Neural cell (in vitro differentiated cells): ENCODE results near the gene WDR89. TPM values are rescaled to one million over a fixed set of nuclear protein-coding genes. Genes with fewer than 3 reads are reported as not detected.

Experiments used
- H2AFZ ChIP-seq: fragments of 200-600, 300-800 bp; sonication (generic), shearing (Covaris generic); 2 replicates; pipeline ENCODE4 v1.6.0; 2014; ENCODE audit warnings: low read depth, mild to moderate bottlenecking, antibody characterized with exemption, low read length, moderate library complexity
- H3F3A ChIP-seq: fragments of 200-600 bp; shearing (Covaris generic); 2 replicates; pipeline ENCODE4 v1.6.1; 2016; ENCODE audit warnings: mild to moderate bottlenecking, moderate library complexity, mixed read lengths, antibody characterized with exemption, low read length; ENCODE audit not compliant: insufficient read depth, poor library complexity, severe bottlenecking
- H3K27ac ChIP-seq: fragments of 200-600, 300-800 bp; sonication (generic), shearing (Covaris generic); 2 replicates; pipeline ENCODE4 v1.5.1; 2014; ENCODE audit warnings: mild to moderate bottlenecking, low read length, moderate library complexity
- H3K27me3 ChIP-seq: fragments of 300-800, 200-600 bp; sonication (generic), shearing (Covaris generic); 2 replicates; pipeline ENCODE4 v1.6.0; 2014; ENCODE audit warnings: mild to moderate bottlenecking, low read depth, low read length, moderate library complexity; ENCODE audit not compliant: insufficient read depth
- H3K36me3 ChIP-seq: fragments of 300-800, 200-600 bp; sonication (generic), shearing (Covaris generic); 2 replicates; pipeline ENCODE4 v1.5.1; 2014; ENCODE audit warnings: mild to moderate bottlenecking, antibody characterized with exemption, low read length, moderate library complexity; ENCODE audit not compliant: insufficient read depth
- H3K4me2 ChIP-seq: fragments of 300-800, 200-600 bp; sonication (generic), shearing (Covaris generic); 2 replicates; pipeline ENCODE4 v1.6.0; 2014; ENCODE audit warnings: mild to moderate bottlenecking, low read length
- H3K4me3 ChIP-seq: fragments of 300-800, 200-600 bp; sonication (generic), shearing (Covaris generic); 2 replicates; pipeline ENCODE4 v1.5.1; 2014; ENCODE audit warnings: mild to moderate bottlenecking, low read length, moderate library complexity
- H3K79me2 ChIP-seq: fragments of 200-600 bp; shearing (Covaris generic); replicated peaks from 2 replicates; pipeline ENCODE4 v1.6.0; 2014; ENCODE audit warnings: mild to moderate bottlenecking, low read length, moderate library complexity; ENCODE audit not compliant: insufficient read depth
- H3K9ac ChIP-seq: fragments of 300-800, 200-600 bp; sonication (generic), shearing (Covaris generic); 2 replicates; pipeline ENCODE4 v1.6.1; 2016; ENCODE audit warnings: mild to moderate bottlenecking, low read length, mixed read lengths
- H3K9me2 ChIP-seq: fragments of 200-600 bp; shearing (Covaris generic); 2 replicates; pipeline ENCODE4 v1.6.1; 2016; ENCODE audit warnings: mild to moderate bottlenecking, low read length, mixed read lengths; ENCODE audit not compliant: insufficient read depth
- H3K9me3 ChIP-seq: fragments of 200-600, 300-800 bp; sonication (generic), shearing (Covaris generic); 2 replicates; pipeline ENCODE4 v1.6.1; 2016; ENCODE audit warnings: mild to moderate bottlenecking, mixed run types, low read length, moderate library complexity, mixed read lengths
- H4K20me1 ChIP-seq: fragments of 200-600 bp; shearing (Covaris generic); 2 replicates; pipeline ENCODE4 v1.6.1; 2016; ENCODE audit warnings: mild to moderate bottlenecking, mixed run types; ENCODE audit not compliant: insufficient read depth
- EP300 ChIP-seq: fragments of 450-650 bp; conservative IDR thresholded peaks from 2 replicates; pipeline ENCODE4 v1.6.1; 2014; ENCODE audit warnings: antibody characterized with exemption, mild to moderate bottlenecking, moderate library complexity; ENCODE audit not compliant: poor library complexity, severe bottlenecking
- EZH2 ChIP-seq: fragments of 200-600, 300-800 bp; shearing (Covaris generic), sonication (generic); IDR thresholded peaks from 2 replicates; pipeline ENCODE4 v1.6.1; 2014; ENCODE audit warnings: antibody characterized with exemption, low read length, borderline replicate concordance, mild to moderate bottlenecking; ENCODE audit not compliant: insufficient read depth, poor library complexity, severe bottlenecking
- MXI1 ChIP-seq: fragments of 450-650 bp; conservative IDR thresholded peaks from 2 replicates; pipeline ENCODE4 v1.6.1; 2014; ENCODE audit warnings: antibody characterized with exemption, mild to moderate bottlenecking; ENCODE audit not compliant: poor library complexity, severe bottlenecking
- POLR2AphosphoS5 ChIP-seq: IDR thresholded peaks from 2 replicates; pipeline ENCODE4 v1.6.1; 2012
- RAD21 ChIP-seq: fragments of 450-650 bp; conservative IDR thresholded peaks from 2 replicates; pipeline ENCODE4 v1.6.1; 2014; ENCODE audit warnings: antibody characterized with exemption, mild to moderate bottlenecking, moderate library complexity
- SMC3 ChIP-seq: fragments of 450-650 bp; conservative IDR thresholded peaks from 2 replicates; pipeline ENCODE4 v1.6.1; 2014; ENCODE audit warnings: antibody characterized with exemption, mild to moderate bottlenecking, moderate library complexity; ENCODE audit not compliant: poor library complexity
- TAF1 ChIP-seq: IDR thresholded peaks from 2 replicates; pipeline ENCODE4 v1.6.1; 2012; ENCODE audit warnings: low read depth
- polyA plus RNA-seq: library from polyadenylated mRNA; depleted of rRNA; stranded (reverse); fragments of >200 nt; gene quantifications from 2 replicates; pipeline ENCODE4 v1.2.3, GENCODE V29; 2014
- TF ChIP-seq, protein P1 (sequence below): IDR thresholded peaks from 2 replicates; pipeline ENCODE4 v1.6.1; 2012; ENCODE audit warnings: borderline replicate concordance
- TF ChIP-seq, protein P2 (sequence below): fragments of 450-650 bp; IDR thresholded peaks from 2 replicates; pipeline ENCODE4 v1.5.1; 2014; ENCODE audit warnings: antibody characterized with exemption, mild to moderate bottlenecking, moderate library complexity; ENCODE audit not compliant: poor library complexity, severe bottlenecking

Gene WDR89
- polyA plus RNA-seq, 1 donor from 2014 or later: 15.3 TPM

DNA sequence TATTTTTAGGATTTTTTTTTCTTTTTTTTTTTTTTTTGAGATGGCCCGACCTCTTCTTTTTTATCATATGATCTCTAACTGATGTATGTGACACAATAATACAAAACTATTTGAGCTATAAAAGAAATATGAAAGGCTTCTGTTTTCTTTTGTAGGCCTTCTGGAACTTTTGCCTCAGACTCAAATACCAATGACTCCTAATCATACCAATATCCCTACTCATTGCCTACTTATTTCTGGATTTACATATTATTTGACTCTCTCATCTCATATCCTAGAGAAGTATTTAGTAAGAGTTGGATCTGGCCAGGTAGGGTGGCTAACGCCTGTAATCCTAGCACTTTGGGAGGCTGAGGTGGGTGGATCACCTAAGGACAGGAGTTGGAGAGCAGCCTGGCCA lies 12.7 kb upstream of the WDR89 start:
- Histone ChIP-seq H3K9ac (no peak overlapping the region), H3K4me2 (no peak overlapping the region), H3K27me3 (no peaks in the 10 kb centered on the region), H3K79me2 (no peaks in the 10 kb centered on the region), H4K20me1 (no peaks in the 10 kb centered on the region), H3K4me3 (no peak overlapping the region), H2AFZ (no peak overlapping the region), H3K27ac (no peak overlapping the region), H3K9me2 (no peaks in the 10 kb centered on the region), H3F3A (no peaks in the 10 kb centered on the region), H3K36me3 (no peaks in the 10 kb centered on the region), H3K9me3 (no peaks in the 10 kb centered on the region)
- TF ChIP-seq RAD21 (no peak), EZH2 (no peak), MXI1 (no peak), EP300 (no peak), SMC3 (no peak), TAF1 (no peak), POLR2AphosphoS5 (no peak)
- TF ChIP-seq, protein P1, sequence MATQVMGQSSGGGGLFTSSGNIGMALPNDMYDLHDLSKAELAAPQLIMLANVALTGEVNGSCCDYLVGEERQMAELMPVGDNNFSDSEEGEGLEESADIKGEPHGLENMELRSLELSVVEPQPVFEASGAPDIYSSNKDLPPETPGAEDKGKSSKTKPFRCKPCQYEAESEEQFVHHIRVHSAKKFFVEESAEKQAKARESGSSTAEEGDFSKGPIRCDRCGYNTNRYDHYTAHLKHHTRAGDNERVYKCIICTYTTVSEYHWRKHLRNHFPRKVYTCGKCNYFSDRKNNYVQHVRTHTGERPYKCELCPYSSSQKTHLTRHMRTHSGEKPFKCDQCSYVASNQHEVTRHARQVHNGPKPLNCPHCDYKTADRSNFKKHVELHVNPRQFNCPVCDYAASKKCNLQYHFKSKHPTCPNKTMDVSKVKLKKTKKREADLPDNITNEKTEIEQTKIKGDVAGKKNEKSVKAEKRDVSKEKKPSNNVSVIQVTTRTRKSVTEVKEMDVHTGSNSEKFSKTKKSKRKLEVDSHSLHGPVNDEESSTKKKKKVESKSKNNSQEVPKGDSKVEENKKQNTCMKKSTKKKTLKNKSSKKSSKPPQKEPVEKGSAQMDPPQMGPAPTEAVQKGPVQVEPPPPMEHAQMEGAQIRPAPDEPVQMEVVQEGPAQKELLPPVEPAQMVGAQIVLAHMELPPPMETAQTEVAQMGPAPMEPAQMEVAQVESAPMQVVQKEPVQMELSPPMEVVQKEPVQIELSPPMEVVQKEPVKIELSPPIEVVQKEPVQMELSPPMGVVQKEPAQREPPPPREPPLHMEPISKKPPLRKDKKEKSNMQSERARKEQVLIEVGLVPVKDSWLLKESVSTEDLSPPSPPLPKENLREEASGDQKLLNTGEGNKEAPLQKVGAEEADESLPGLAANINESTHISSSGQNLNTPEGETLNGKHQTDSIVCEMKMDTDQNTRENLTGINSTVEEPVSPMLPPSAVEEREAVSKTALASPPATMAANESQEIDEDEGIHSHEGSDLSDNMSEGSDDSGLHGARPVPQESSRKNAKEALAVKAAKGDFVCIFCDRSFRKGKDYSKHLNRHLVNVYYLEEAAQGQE: no peak
- TF ChIP-seq, protein P2, sequence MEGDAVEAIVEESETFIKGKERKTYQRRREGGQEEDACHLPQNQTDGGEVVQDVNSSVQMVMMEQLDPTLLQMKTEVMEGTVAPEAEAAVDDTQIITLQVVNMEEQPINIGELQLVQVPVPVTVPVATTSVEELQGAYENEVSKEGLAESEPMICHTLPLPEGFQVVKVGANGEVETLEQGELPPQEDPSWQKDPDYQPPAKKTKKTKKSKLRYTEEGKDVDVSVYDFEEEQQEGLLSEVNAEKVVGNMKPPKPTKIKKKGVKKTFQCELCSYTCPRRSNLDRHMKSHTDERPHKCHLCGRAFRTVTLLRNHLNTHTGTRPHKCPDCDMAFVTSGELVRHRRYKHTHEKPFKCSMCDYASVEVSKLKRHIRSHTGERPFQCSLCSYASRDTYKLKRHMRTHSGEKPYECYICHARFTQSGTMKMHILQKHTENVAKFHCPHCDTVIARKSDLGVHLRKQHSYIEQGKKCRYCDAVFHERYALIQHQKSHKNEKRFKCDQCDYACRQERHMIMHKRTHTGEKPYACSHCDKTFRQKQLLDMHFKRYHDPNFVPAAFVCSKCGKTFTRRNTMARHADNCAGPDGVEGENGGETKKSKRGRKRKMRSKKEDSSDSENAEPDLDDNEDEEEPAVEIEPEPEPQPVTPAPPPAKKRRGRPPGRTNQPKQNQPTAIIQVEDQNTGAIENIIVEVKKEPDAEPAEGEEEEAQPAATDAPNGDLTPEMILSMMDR: no peak

DNA sequence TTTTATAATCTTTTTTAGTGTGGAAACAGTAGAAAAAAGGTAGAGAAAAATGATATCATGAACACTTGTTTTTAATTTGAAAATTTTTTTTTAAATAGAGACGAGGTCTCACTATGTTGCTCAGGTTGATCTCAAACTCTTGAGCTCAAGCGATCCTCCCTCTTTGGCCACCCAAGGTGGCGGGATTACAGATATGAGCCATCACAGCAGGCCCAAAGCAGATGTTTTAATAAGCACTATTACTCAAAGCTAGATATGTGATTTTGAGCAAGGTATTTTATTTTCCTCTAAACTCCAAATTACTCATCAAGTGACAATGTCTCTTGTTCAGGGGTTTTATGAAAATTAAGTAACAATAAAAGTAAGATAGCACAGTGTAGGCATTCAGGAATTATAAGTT lies 10.7 kb upstream of the WDR89 start:
- Histone ChIP-seq H3K27me3 (no peaks in the 10 kb centered on the region), H2AFZ (no peak overlapping the region), H3K4me3 (no peak overlapping the region), H3K4me2 (no peak overlapping the region), H3K9me2 (no peaks in the 10 kb centered on the region), H4K20me1 (no peaks in the 10 kb centered on the region), H3K27ac (no peak overlapping the region), H3K9me3 (no peaks in the 10 kb centered on the region), H3F3A (no peaks in the 10 kb centered on the region), H3K79me2 (no peaks in the 10 kb centered on the region), H3K36me3 (no peaks in the 10 kb centered on the region), H3K9ac (no peak overlapping the region)
- no peak for TF ChIP-seq TAF1
- no peak for TF ChIP-seq MXI1
- TF ChIP-seq, protein P1: no peak
- TF ChIP-seq, protein P2: no peak
- TF ChIP-seq POLR2AphosphoS5: no peak
- no peak for TF ChIP-seq EP300
- no peak for TF ChIP-seq EZH2
